PC-3 (cell line): ENCODE data around the gene RPL37. TPM values are rescaled to one million over a fixed set of nuclear protein-coding genes. Genes with fewer than 3 reads are reported as not detected.
"Not testable (repeated sequence)": the region's sequence is repeated elsewhere in the genome, so short reads cannot be mapped to it uniquely, and the experiment has no call there.

ENCODE experiments used
- ATAC-seq: fragments of 200-7000 bp; cut with Tn5 transposase; 2 replicates; pipeline ENCODE4 v1.9.1; 2020; ENCODE audit warnings: mild to moderate bottlenecking, moderate library complexity
- BruUV-seq: library from RNA; stranded (reverse); fragments of 400-500 nt; replicated peaks from 2 replicates; lab custom pipeline; 2021; lab: Mats Ljungman, UMichigan
- CTCF ChIA-PET: fragments of 300-600 bp; sonication (Branson Sonifier 250); formaldehyde crosslinking; loops from one replicate; lab custom pipeline; 2022; ENCODE audit warnings: antibody characterized with exemption; lab: Charles Lee
- POLR2A ChIA-PET: fragments of 300-600 bp; sonication (Branson Sonifier 250); formaldehyde crosslinking; loops from one replicate; lab custom pipeline; 2022; ENCODE audit warnings: antibody characterized with exemption; ENCODE audit not compliant: unreplicated experiment; lab: Charles Lee
- DNase-seq: peaks from one replicate; pipeline ENCODE4 v3.0.0-alpha.2; 2015
- H2AFZ ChIP-seq: fragments of 300-600 bp; sonication (generic); 2 replicates; pipeline ENCODE4 v1.6.0; 2016; ENCODE audit warnings: antibody characterized with exemption, low read length
- H3F3A ChIP-seq: fragments of 300-600 bp; sonication (generic); one replicate; pipeline ENCODE4 v1.6.0; 2017; ENCODE audit warnings: antibody characterized with exemption, low read length, control low read depth, mild to moderate bottlenecking; ENCODE audit not compliant: unreplicated experiment
- H3K27ac ChIP-seq: fragments of 300-600 bp; sonication (generic); 2 replicates; pipeline ENCODE4 v1.5.1; 2016; ENCODE audit warnings: mild to moderate bottlenecking, low read length
- H3K27me3 ChIP-seq: fragments of 300-600 bp; sonication (generic); 2 replicates; pipeline ENCODE4 v1.6.1; 2016; ENCODE audit warnings: low read length, mixed read lengths
- H3K36me3 ChIP-seq: fragments of 300-600 bp; sonication (generic); 2 replicates; pipeline ENCODE4 v1.6.1; 2016; ENCODE audit warnings: low read depth, mixed run types, low read length, mixed read lengths
- H3K4me1 ChIP-seq: fragments of 300-600 bp; sonication (generic); 2 replicates; pipeline ENCODE4 v1.5.1; 2016; ENCODE audit warnings: low read length; ENCODE audit not compliant: insufficient read depth
- H3K4me2 ChIP-seq: fragments of 300-600 bp; sonication (generic); 2 replicates; pipeline ENCODE4 v1.6.0; 2016; ENCODE audit warnings: low read length
- H3K4me3 ChIP-seq: fragments of 300-600 bp; sonication (generic); 2 replicates; pipeline ENCODE4 v1.5.1; 2016; ENCODE audit warnings: mild to moderate bottlenecking, low read length, mixed read lengths
- H3K79me2 ChIP-seq: fragments of 300-600 bp; sonication (generic); 2 replicates; pipeline ENCODE4 v1.6.1; 2017; ENCODE audit warnings: low read length, mixed read lengths
- H3K9ac ChIP-seq: fragments of 300-600 bp; sonication (generic); 2 replicates; pipeline ENCODE4 v1.6.0; 2016; ENCODE audit warnings: mild to moderate bottlenecking, low read length
- H3K9me2 ChIP-seq: fragments of 300-600 bp; sonication (generic); replicated peaks from 2 replicates; pipeline ENCODE4 v1.6.1; 2016; ENCODE audit warnings: mixed run types, low read length, mixed read lengths
- H3K9me3 ChIP-seq: fragments of 300-600 bp; sonication (generic); 2 replicates; pipeline ENCODE4 v1.6.1; 2016; ENCODE audit warnings: low read length, mixed read lengths
- H4K20me1 ChIP-seq: fragments of 300-600 bp; sonication (generic); 2 replicates; pipeline ENCODE4 v1.6.1; 2016; ENCODE audit warnings: low read length, mixed read lengths
- CTCF ChIP-seq: fragments of 300-600 bp; sonication (generic); conservative IDR thresholded peaks from 2 replicates; pipeline ENCODE4 v1.5.1; 2017; ENCODE audit warnings: antibody characterized with exemption, low read depth, mild to moderate bottlenecking, low read length
- EZH2 ChIP-seq: fragments of 300-600 bp; sonication (generic); IDR thresholded peaks from one replicate; pipeline ENCODE4 v1.6.1; 2017; ENCODE audit warnings: antibody characterized with exemption, mild to moderate bottlenecking, low read length; ENCODE audit not compliant: unreplicated experiment
- EZH2phosphoT487 ChIP-seq: fragments of 300-600 bp; sonication (generic); IDR thresholded peaks from 2 replicates; pipeline ENCODE4 v1.6.1; 2018; ENCODE audit warnings: mild to moderate bottlenecking, antibody characterized with exemption, low read length, borderline replicate concordance
- intact Hi-C: fragments of 100-400 bp; cut with micrococcal nuclease; formaldehyde crosslinking; loops from 2 replicates; pipeline ENCODE4 v1.9.0; 2023
- total RNA-seq: library from RNA; depleted of rRNA; stranded (reverse); fragments of >200 nt; gene quantifications from 2 replicates; pipeline ENCODE4 v1.2.3, GENCODE V29; 2014

The RPL37 gene
- total RNA-seq, 1 experiment from 2014 or later = 2,823 TPM

DNA sequence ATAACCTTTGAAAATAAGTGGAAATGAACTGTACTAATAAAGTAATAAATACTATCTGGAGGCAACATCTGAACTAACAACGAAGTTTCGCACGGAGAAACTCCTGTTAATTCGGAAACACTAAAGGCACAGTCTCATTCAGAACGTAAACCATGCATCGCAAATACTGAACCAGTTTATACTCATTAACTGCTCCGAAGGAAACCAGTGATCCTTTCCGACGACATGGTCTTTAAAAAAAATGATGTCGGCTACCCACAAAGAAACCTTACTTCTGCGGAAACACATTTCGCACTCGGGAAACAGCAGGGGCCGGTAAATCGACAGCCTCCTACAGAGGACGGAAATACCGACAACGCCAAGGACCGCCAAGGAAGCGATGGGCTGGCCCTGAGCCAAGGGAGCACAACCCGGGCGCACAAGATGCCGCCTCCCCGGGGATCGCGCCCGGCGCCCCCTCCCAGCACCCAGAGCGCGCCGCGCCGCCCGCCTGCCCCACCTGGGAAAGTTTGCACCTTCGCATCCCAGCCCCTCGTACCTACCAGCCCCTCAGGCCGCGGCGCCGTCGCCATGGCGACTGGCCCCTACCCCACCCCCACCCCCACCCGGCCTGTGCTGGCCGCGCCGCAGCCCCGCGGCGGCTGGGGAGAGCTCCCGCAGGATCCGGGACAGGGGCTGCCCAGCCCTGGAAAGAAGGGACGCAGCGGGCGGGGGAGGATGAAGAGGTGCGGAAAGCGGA is 37.6 kb downstream of the RPL37 start:
- Histone ChIP-seq H3F3A (peaks cover 3% of the 10 kb centered on the region), H3K79me2 (peaks cover 60% of the 10 kb centered on the region), H3K36me3 (peaks cover 5% of the 10 kb centered on the region; the same call in 1 of the 2 replicates), H3K27ac (peak overlapping the region; percentile 81), H3K9me2 (no peaks in the 10 kb centered on the region), H3K4me1 (peaks cover 27% of the 10 kb centered on the region), H4K20me1 (peaks cover 32% of the 10 kb centered on the region), H3K27me3 (no peaks in the 10 kb centered on the region), H3K9ac (peak overlapping the region; percentile 87), H3K4me3 (peak overlapping the region; percentile 76), H3K4me2 (peak overlapping the region; percentile 89), H2AFZ (peak overlapping the region; percentile 85), H3K9me3 (no peaks in the 10 kb centered on the region)
- ATAC-seq = peak; percentile 31
- BruUV-seq = TSS peak; percentile 40
- peak; percentile 64 for DNase-seq
- intact Hi-C loops = loop anchor here (1.0 kb wide), 1 partner anchor 42 kb away; the partner anchor contains the start of gene TTC33
- no peak for TF ChIP-seq EZH2
- TF ChIP-seq CTCF = no peak
- no peak for TF ChIP-seq EZH2phosphoT487
- CTCF ChIA-PET = interaction anchor here (0.6 kb wide), 1 partner anchor 35 kb away, joined by 7 read pairs; no protein-coding TSS in a partner anchor
- POLR2A ChIA-PET = no interaction called here

DNA sequence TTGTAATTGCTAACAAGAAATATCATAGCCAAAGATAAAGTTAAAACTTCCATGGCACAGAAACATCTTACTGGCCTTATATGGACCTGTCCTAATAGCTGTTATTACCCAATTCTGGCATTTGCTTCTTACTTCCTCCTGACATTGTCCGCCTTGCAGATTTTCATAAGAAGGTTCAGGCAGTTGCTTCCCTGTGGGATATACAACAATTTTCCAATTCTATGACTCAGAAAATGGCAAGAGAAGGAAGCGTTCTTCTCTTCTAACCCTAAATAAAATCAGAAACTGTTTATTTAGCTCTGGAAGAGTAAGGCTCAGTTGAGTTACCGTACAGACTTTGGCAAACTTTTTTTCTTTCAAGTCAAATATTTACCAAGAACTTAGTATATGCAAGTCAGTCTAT is 38.5 kb downstream of the RPL37 start:
- ATAC-seq (peak; percentile 13), DNase-seq (peak; percentile 60)
- H3K9me3 ChIP-seq = no peaks in the 10 kb centered on the region
- peak overlapping the region; percentile 89 for H3K4me2 ChIP-seq
- ChIA-PET POLR2A (interaction anchor here (0.7 kb wide), 1 partner anchor 126 kb away, joined by 3 read pairs; no protein-coding TSS in a partner anchor), CTCF (interaction anchor here (0.6 kb wide), 1 partner anchor 45 kb away, joined by 3 read pairs; no protein-coding TSS in a partner anchor)
- peaks cover 70% of the 10 kb centered on the region for H3K79me2 ChIP-seq
- H3F3A ChIP-seq = peaks cover 6% of the 10 kb centered on the region
- peaks cover 39% of the 10 kb centered on the region for H4K20me1 ChIP-seq
- H3K27ac ChIP-seq = peak overlapping the region; percentile 81
- H3K4me3 ChIP-seq = peak overlapping the region; percentile 76
- H2AFZ ChIP-seq = no peak overlapping the region
- no peaks in the 10 kb centered on the region for H3K9me2 ChIP-seq
- no peaks in the 10 kb centered on the region for H3K27me3 ChIP-seq
- intact Hi-C loops = loop anchor here (1.0 kb wide), 1 partner anchor 21 kb away; no protein-coding TSS in a partner anchor
- peaks cover 5% of the 10 kb centered on the region; the same call in 1 of the 2 replicates for H3K36me3 ChIP-seq
- BruUV-seq = no TSS peak
- TF ChIP-seq EZH2 = no peak
- H3K4me1 ChIP-seq = peaks cover 37% of the 10 kb centered on the region
- peak overlapping the region; percentile 87 for H3K9ac ChIP-seq

DNA sequence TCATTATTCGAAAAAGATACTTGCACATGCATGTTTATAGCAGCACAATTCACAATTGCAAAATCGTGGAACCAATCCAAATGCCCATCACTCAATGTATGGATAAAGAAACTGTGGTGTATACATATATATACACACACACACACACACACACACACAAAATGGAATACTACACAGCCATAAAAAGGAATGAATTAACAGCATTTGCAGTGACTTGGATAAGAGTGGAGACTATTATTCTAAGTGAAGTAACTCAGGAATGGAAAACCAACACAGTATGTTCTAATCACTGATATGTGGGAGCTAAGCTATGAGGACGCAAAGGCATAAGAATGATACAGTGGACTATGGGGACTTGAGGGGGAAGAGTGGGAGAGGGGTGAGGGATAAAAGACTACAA is 40.1 kb downstream of the RPL37 start:
- intact Hi-C loops = loop anchor here (1.0 kb wide), 1 partner anchor 40 kb away; the partner anchor contains the start of gene TTC33
- peak overlapping the region; percentile 13; the same call in 1 of the 2 replicates for H3K4me2 ChIP-seq
- DNase-seq, H3K9ac ChIP-seq, CTCF ChIA-PET, H3K9me3 ChIP-seq, H3K36me3 ChIP-seq, POLR2A ChIA-PET, H2AFZ ChIP-seq, BruUV-seq, ATAC-seq, H3K9me2 ChIP-seq, H3K4me3 ChIP-seq, H3K27me3 ChIP-seq, H3F3A ChIP-seq: not testable (repeated sequence)
- peaks cover 86% of the 10 kb centered on the region for H3K79me2 ChIP-seq
- peak overlapping the region; percentile 58 for H3K27ac ChIP-seq
- peaks cover 44% of the 10 kb centered on the region for H3K4me1 ChIP-seq
- peaks cover 48% of the 10 kb centered on the region for H4K20me1 ChIP-seq

DNA sequence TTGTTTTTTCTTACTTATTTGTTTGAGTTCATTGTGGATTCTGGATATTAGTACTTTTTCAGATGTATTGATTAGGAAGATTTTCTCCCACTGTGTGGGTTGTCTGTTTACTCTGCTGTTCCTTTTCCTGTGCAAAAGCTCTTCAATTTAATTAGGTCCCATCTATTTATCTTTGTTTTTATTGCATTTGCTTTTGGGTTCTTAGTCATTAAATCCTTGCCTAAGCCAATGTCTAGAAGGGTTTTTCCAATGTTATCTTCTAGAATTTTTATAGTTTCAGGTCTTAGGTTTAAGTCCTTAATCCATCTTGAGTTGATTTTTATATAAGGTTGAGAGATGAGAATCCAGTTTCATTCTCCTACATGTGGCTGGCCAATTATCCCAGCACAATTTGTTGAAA is 40.7 kb downstream of the RPL37 start:
- H3K4me3 ChIP-seq, POLR2A ChIA-PET, H3K36me3 ChIP-seq, H3F3A ChIP-seq, H3K27me3 ChIP-seq, CTCF ChIA-PET, H3K9me2 ChIP-seq, BruUV-seq, H3K9ac ChIP-seq, H2AFZ ChIP-seq, ATAC-seq, H3K9me3 ChIP-seq: not testable (repeated sequence)
- Histone ChIP-seq H3K4me2 (0 out of 2 replicates have a peak overlapping the region, but pooled peaks have one; percentile 13), H3K4me1 (peaks cover 39% of the 10 kb centered on the region), H4K20me1 (peaks cover 48% of the 10 kb centered on the region), H3K27ac (peak overlapping the region; percentile 58), H3K79me2 (peaks cover 86% of the 10 kb centered on the region)
- intact Hi-C loops = loop anchor here (1.0 kb wide), 1 partner anchor 39 kb away; the partner anchor contains the start of gene TTC33
- DNase-seq = peak; percentile 33

GRCh38 chr5:40792691-40793090 is 42.3 kb downstream of the RPL37 start:
- intact Hi-C loops, POLR2A ChIA-PET, ATAC-seq, H3K9me3 ChIP-seq, BruUV-seq, DNase-seq, H2AFZ ChIP-seq, H3K27me3 ChIP-seq, CTCF ChIA-PET, H3K9ac ChIP-seq, H3F3A ChIP-seq, H3K9me2 ChIP-seq, H3K4me3 ChIP-seq: not testable (repeated sequence)
- H3K4me1 ChIP-seq = peaks cover 36% of the 10 kb centered on the region
- H4K20me1 ChIP-seq = peaks cover 54% of the 10 kb centered on the region
- H3K27ac ChIP-seq = peak overlapping the region; percentile 86
- H3K4me2 ChIP-seq = peak overlapping the region; percentile 78; the same call in 1 of the 2 replicates
- H3K79me2 ChIP-seq = peaks cover 100% of the 10 kb centered on the region
- peaks cover 17% of the 10 kb centered on the region for H3K36me3 ChIP-seq
